Retinal pigment epithelial cell (primary cell): ENCODE measurements around the gene AGBL4.
A peak's percentile ranks its signal among the peaks of the same experiment; 100 is the strongest.

Experiments
- DNase-seq: peaks from one replicate; pipeline ENCODE4 v3.0.0-alpha.2; 2010; ENCODE audit warnings: low read depth
- H3K4me3 ChIP-seq: 2 replicates; pipeline ENCODE4 v1.5.1; 2011; ENCODE audit warnings: mild to moderate bottlenecking, low read length, control low read depth, moderate library complexity
- CTCF ChIP-seq: conservative IDR thresholded peaks from 2 replicates; pipeline ENCODE4 v1.5.1; 2011; ENCODE audit warnings: low read depth, low read length, control low read depth, inconsistent platforms

Gene AGBL4

GRCh38 chr1:48693674-48694320 lies 1330.0 kb downstream of the AGBL4 start:
- no peak for TF ChIP-seq CTCF
- no peak overlapping the region for H3K4me3 ChIP-seq
- no peak for DNase-seq

GRCh38 chr1:48693180-48693579 lies 1330.6 kb downstream of the AGBL4 start:
- H3K4me3 ChIP-seq = no peak overlapping the region
- no peak for DNase-seq

GRCh38 chr1:48692235-48692634 lies 1331.5 kb downstream of the AGBL4 start:
- no peak overlapping the region for H3K4me3 ChIP-seq
- TF ChIP-seq CTCF = no peak
- no peak for DNase-seq

More at GRCh38 chr1:48693180-48693579, 1330.6 kb downstream of the AGBL4 start:
- no peak for TF ChIP-seq CTCF

- no peak for DNase-seq
- no peak overlapping the region for H3K4me3 ChIP-seq
- TF ChIP-seq CTCF = no peak
These were observed 1332.2 kb downstream of the AGBL4 start for GRCh38 chr1:48691429-48692001.

- TF ChIP-seq CTCF = peak; percentile 56
- H3K4me3 ChIP-seq = no peak overlapping the region
- DNase-seq = no peak
These were observed 1335.5 kb downstream of the AGBL4 start for GRCh38 chr1:48688102-48688760.

GRCh38 chr1:48687282-48688045 lies 1336.3 kb downstream of the AGBL4 start:
- no peak for TF ChIP-seq CTCF
- no peak for DNase-seq
- no peak overlapping the region for H3K4me3 ChIP-seq
